NCI-H2081 (cell line): ENCODE data around the gene OR7A10.
A peak's percentile ranks its signal among the peaks of the same experiment; 100 is the strongest.

ENCODE experiments used
- DNase-seq, 2 experiments: peaks; one replicate each; lab custom pipeline; 2025; lab: John Stamatoyannopoulos, UW

Gene OR7A10

GRCh38 chr19:14848822-14849221 lies at the start of gene OR7A10:
Gene OR7A10, minus strand, starts transcription at chr19:14848922. Its CDS starts 7,045 bp downstream, at chr19:14841877.
- no peak for DNase-seq

GRCh38 chr19:14890643-14891379 lies 42.1 kb upstream of the OR7A10 start:
- no peak for DNase-seq

- no peak for DNase-seq
Measured at GRCh38 chr19:14889994-14890642, 41.4 kb upstream of the OR7A10 start.

DNA sequence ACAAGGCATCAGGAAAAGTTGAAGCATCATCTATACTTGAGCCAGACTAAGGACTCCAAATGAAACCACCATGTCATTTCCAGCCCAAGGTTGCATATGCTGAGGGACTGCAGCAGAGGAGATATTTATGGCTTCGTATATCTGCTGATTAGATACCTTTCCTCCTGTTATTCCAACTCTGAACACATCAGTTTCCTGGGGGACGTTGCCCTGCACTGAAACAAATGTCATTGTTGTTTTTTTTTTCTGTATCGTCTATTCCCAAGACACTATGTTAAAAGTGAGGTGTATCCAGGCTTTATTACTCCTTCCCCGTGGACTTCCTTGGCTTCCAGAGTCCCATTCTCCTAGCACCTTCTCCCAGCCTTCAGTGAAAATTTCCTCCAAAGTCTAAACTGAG lies 37.3 kb upstream of the OR7A10 start, which contains the start of gene OR7A17:
Gene OR7A17, minus strand, starts transcription at position 101 of the 400 bp plus-strand sequence. CDS start 4,777 bp downstream, outside the sequence.
- no peak for DNase-seq

GRCh38 chr19:14871619-14872230 lies 23.0 kb upstream of the OR7A10 start:
- DNase-seq = peak in 1 of 2 experiments; percentile 6

- no peak for DNase-seq
Measured at GRCh38 chr19:14868497-14868896, 19.8 kb upstream of the OR7A10 start.

- no peak for DNase-seq
Measured at GRCh38 chr19:14843578-14843977, 5.1 kb downstream of the OR7A10 start.

DNA sequence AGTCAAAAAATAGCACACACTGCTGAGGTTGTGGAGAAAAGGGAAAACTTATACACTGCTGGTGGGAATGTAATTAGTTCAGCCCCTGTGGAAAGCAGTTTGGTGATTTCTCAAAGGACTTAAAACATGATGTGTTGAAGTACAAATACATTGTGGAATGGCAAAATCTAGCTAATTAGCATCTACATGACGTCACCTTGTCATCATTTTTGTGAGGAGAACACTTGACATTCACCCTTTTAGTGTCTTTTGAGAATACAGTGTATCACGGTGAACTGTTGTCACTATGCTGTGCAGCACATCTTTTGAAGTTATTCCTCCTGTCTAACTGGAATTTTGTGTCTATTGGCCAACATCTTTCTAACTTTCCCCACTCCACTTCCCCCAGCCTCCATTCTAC lies 5.6 kb downstream of the OR7A10 start:
- no peak for DNase-seq

GRCh38 chr19:14840206-14840605 lies 8.5 kb downstream of the OR7A10 start:
- DNase-seq = no peak

- no peak for DNase-seq
Measured at GRCh38 chr19:14837391-14837790, 11.3 kb downstream of the OR7A10 start.

- no peak for DNase-seq
Measured at GRCh38 chr19:14835011-14835410, 13.7 kb downstream of the OR7A10 start, which contains the start of the genes OR7A5 and OR7C1. Gene OR7A5, minus strand, starts transcription at chr19:14835185. Its CDS starts 6,944 bp downstream, at chr19:14828241. Gene OR7C1, minus strand, starts transcription at chr19:14835185. Its CDS starts 35,049 bp downstream, at chr19:14800136.

DNA sequence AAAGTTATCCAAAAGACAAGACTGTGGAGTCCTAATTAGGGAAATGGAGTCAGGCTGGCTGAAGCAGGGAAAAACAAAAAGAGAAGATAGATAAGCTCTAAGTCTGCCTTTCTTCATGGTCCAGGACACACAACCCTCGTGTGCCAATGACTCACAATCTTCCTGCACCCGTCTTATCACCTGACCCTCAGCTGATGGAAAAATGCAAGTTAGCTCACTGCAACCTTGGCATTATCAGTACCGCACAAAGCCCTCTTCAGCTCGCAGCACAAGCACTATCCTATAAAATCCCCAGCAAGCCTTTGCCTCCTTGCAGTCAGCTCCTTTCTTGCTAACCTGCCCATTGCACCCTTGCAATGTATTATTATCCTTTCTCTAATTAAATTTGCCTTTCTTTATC lies 18.0 kb downstream of the OR7A10 start:
- no peak for DNase-seq

GRCh38 chr19:14826006-14826405 lies 22.7 kb downstream of the OR7A10 start:
- no peak for DNase-seq

DNA sequence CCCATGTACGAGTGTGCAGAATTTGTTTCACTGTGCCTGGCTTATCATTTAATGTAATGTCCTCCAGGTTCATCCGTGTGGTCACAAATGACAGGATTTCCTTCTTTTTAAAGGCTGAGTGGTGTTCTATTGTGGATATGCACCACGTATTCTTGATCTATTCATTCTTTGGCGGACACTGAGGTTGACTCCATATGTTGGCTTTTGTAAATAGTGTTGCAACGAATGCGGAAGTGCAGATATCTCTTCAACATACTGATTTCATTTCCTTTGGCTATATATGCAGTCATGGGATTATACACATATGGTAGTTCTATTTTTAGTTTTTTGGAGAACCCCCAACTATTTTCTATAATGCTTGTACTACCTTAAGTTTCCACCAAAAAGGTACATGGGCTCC lies 26.8 kb downstream of the OR7A10 start:
- no peak for DNase-seq

GRCh38 chr19:14818588-14818987 lies 30.1 kb downstream of the OR7A10 start:
- DNase-seq = no peak

DNA sequence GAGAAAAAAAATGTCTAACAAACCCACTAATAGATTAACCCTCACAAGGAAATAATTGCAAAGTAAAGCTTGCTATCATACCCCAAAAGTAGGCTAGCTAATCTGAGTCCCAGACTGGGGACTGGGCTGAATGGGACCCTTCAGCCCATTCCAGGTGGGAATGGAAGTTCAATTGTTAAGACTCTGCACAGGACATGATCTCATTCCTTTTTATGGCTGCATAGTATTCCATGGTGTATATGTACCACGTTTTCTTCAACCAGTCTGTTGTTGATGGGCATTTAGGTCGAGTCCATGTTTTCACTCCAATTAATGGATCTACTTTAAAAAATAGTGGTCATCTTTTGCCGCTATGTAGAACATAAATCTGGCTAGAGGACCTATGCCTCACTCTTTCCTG lies 31.7 kb downstream of the OR7A10 start:
- DNase-seq = no peak

GRCh38 chr19:14814982-14815652 lies 33.6 kb downstream of the OR7A10 start:
- DNase-seq = no peak

DNA sequence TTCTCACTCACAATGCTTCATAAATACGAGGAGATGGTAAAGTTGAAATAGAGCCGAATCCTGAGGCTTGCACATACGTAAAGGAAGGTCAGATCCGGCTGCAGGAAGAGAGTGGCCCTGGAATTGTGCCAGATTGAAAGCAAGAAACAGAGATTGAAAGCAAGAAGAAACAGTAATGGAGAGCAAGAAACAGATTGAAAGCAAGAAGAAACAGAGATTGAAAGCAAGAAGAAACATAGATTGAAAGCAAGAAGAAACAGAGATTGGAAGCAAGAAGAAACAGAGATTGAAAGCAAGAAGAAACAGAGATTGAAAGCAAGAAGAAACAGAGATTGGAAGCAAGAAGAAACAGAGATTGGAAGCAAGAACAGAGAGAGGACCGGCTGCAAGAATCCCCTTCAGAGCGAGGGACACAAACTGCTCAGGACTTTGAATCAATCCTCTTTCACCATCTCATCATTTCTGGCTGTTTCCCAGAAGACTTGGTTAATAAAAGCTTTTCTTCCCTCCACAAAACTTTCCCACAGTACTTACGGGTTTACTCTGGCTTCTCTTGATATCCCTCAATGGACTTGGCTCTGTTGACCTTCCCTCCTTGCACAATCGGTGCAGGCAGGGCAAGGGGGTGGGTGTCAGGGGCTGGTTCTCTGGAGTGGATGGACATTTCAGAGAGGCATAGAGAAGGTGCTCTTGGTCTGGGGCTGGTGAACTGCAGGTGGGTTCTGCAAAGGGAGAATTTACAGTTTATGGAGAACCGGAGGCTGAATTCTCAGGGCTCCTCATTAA lies 39.3 kb downstream of the OR7A10 start:
- DNase-seq = no peak

DNA sequence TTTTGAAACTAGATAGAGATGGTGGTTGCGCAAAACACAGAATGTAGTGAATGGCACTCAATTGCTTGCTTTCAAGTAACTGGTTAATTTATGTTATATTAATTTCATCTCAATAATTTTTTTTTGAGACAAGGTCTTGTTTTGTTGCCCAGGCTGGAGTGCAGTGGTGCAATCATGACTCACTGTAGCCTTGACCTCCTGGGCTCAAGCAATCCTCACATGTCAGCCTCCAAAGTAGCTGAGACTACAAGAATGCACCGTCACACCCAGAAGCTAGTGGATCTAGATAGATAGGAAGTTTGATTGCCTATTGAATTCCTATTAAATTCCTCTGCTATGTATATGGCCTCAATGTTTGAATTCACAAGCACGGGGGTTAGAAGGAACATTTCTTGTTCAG lies 44.0 kb downstream of the OR7A10 start:
- no peak for DNase-seq

DNA sequence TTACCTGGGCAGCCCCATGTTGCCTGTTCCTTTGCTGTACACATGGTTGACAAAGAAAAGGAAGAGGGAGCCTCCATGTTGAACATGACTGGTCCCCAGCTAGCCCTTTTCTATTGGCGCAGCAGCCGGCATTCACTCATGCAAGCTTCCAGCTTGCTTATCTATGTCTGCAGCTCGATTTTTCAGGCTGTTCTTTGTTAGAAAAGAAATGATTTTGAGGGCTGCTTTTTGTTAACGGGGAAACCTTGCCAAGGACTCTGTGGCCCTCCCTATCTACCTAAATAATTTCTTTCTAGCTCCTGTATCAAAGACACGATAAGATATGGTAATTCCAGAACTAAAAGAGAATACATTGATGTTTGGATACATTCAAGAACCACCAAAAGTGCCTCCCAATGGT lies 50.0 kb downstream of the OR7A10 start:
- DNase-seq = no peak

DNA sequence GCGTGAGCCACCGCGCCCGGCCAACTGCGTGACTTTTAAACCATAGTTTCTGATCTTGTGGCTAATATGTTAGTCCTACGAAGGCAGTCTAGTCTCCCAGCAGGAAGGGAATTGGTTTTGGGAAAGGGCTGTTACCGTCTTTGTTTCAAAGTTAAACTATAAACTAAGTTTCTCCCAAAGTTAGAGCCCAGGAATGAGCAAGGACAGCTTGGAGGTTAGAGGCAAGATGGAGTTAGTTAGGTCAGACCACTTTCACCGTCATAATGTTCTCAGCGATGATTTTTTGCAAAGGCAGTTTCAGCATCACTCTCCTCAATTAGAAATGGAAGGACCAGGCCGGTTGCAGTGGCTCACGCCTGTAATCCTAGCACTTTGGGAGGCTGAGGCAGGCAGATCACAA lies 52.7 kb downstream of the OR7A10 start:
- no peak for DNase-seq
